ENCODE results near the gene SLC4A2.

GRCh38 chr7:151064993-151065392 lies 5.6 kb downstream of the SLC4A2 start:
- TF ChIP-seq GATA3 (IDR thresholded peaks at IDR 0.05; ENCODE audit: low read depth, low read length), result no peak
- TF ChIP-seq GATA2 (IDR thresholded peaks at IDR 0.05; ENCODE audit: low read depth, low read length), result no peak
